GM18907 (cell line): Measurements from ENCODE around the gene KCTD18.

Experiments used
- ATAC-seq: cut with Tn5 transposase; IDR thresholded peaks from one replicate; pipeline ENCODE4 v1.9.1; 2021; ENCODE audit warnings: mild to moderate bottlenecking, moderate library complexity; ENCODE audit not compliant: unreplicated experiment

KCTD18 gene

GRCh38 chr2:200488169-200488568 is 21.7 kb downstream of the KCTD18 start:
- no peak for ATAC-seq

- ATAC-seq = no peak
These were observed 23.3 kb downstream of the KCTD18 start for GRCh38 chr2:200486529-200486928.

GRCh38 chr2:200484934-200485333 is 24.9 kb downstream of the KCTD18 start:
- ATAC-seq = no peak

DNA sequence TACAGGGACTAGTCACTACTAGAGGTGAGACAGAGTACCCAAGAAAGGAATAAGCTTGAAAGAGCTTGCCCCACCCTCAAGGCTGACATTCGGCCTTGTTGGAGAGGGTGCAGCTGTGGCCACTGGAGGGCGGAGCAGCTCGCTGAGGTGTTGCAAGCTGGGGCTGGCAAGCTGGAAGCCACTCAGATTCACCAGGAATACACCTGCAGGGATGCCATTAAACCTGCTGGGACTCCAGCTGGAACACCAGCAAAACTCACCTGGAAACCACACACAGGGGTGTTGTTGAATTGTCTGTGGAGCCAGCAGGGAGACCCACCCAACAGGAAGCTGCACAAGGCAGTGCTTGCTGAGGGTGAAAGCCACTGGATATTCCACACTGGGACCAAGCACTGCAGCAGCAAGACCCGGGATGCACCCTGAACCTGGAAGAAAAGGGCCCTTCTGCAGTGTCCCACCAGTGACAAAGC is 26.1 kb downstream of the KCTD18 start:
- ATAC-seq = peak; percentile 66

DNA sequence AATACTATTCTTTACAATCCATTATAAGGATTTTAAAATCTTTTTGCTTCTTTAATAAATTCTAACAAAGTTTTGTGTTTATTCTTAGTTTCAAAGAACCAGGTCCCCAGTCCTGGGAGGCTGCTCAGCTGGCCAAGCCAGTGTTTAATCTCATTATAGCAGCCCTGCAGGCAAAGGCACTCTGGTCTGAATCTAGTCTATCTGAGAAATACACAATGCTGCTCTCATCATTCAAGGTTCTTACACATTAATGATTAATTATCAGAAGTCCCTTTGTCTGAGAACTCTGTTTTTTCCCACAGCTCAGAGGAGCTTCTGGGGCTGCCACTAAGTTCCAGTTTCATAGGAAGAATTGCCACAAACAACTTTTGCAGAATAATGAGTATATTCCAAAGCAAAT is 27.7 kb downstream of the KCTD18 start:
- ATAC-seq = peak; percentile 80

GRCh38 chr2:200479692-200480265 is 30.1 kb downstream of the KCTD18 start:
- no peak for ATAC-seq

GRCh38 chr2:200477667-200478131 is 32.2 kb downstream of the KCTD18 start:
- ATAC-seq = no peak

GRCh38 chr2:200476836-200477235 is 33.0 kb downstream of the KCTD18 start:
- no peak for ATAC-seq

- ATAC-seq = no peak
These were observed 34.1 kb downstream of the KCTD18 start for GRCh38 chr2:200475795-200476194.

DNA sequence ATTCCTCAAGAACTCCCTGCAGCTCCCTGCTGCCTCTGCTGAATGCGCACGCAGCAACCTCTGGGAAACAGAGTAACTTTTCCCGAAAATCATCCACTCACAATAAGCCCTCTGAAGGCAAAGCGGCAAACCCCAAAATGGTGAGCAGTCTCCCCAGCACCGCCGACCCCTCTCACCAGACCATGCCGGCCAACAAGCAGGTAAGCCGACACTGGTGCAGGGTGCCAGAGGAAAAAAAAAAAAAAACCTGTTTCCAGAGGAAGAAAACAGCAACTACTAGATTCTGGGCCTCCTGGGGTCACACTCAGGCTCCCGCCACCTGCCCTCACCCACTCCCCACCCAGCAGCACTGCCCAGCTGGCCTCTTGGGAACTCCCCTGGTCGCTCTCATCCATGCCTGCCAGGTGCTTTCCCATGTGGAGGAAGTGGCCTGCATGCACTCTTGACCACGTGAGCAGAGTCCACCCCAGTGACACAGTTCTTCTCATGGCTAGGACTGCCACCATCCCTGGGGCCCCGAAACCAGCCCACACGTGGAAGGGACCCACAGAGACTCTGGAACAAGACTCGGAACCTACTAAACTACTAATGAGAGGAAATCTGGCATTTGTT is 36.9 kb downstream of the KCTD18 start:
- ATAC-seq = peak; percentile 30

DNA sequence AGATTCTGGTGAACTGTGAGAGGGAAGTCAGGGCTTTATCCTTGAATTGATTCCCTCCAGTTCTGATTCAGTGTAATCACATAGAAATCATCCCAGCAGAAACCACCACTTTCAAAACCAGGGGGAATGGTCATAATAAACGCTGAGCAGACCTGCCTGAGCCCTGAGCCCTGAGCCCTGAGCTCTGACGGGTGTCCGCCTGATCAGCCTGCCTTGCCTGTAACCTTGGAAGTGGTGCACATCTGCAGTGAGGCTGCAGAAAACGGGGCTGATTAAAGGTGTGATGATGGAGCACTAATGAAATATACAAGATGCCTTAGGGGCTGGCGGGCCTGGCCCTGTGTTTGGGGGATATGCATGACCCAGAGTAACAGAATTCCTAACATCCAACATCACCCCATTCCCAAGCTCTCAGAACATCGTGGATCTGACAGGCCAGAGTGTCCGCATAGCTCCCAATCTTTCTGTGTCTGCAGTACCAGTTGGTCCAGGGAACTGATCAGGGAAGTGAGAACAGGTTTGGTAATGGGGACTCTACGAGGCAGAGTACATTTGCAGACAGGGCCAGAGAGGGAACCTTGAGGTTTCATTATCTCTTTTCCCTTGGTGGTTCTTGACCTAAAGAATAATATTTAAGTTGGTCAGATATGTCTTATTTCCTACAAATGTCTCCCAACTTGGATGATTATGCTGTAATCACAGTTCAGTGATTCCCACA is 37.8 kb downstream of the KCTD18 start:
- peak; percentile 23 for ATAC-seq

DNA sequence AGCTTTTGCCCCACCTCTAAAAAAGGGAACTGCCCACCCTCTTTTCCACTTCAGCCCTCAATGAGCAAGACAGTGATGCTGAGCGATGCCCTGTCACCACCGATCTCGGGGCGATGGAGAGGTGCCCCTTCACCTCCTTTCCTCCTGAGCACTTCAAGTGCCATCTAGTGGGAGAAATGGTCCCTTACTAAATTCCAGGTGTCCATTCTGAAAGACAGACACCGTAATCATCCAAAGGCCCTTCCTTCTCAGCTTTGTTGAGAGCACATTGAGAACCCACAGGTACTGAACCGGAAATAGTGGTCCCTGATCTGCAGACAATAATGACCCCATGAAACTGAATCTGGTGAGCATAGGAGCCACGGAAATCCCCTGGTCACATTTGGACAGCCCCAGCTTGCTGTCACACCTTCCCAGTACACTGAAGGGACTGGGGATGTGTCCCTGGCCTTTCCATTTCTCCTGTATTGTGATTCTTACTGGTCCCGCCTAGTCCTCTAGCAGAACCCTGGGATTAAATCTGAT is 38.5 kb downstream of the KCTD18 start:
- peak; percentile 79 for ATAC-seq

DNA sequence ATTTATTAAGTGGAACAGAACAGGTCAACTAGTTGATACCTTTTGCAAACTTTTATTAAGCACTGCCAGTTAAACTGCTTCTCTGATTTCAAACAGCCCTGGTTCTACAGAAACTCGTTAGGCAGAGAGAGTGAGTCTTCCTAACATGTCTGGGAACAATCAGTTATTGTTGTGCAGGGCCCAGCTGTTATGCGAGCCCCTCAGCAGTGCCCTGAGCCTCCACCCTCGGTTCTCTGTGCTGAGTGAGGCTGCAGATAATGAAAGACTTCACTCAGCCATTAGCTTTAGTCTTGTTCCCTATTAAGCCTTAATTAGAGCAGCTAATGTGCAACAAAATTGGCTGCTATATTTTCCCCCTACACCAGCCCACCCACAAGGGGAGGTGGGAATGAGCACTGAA is 39.6 kb downstream of the KCTD18 start:
- ATAC-seq = no peak

DNA sequence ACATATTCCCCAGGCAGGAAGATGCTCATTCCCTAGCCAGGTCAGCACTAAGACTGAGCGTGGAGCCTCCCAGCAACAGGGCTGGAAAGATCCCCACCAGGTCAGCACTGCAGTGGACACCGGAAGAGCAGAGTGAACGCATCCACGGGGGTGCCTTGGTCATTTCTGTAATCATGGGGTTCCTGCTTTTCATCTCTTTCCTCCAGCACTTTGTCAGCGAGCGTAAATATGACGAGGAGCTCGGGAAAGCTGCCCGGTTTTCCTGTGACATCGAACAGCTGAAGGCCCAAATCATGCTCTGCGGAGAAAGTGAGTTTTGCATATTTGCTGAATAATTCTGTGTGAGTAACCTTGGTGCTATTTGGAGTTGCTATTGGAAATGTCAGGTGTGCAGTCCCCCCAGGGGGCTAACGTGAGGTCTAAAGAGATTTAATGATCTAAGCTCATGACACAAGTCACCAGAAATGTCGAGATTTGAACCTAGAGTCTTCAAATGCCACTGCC is 40.1 kb downstream of the KCTD18 start:
- no peak for ATAC-seq

DNA sequence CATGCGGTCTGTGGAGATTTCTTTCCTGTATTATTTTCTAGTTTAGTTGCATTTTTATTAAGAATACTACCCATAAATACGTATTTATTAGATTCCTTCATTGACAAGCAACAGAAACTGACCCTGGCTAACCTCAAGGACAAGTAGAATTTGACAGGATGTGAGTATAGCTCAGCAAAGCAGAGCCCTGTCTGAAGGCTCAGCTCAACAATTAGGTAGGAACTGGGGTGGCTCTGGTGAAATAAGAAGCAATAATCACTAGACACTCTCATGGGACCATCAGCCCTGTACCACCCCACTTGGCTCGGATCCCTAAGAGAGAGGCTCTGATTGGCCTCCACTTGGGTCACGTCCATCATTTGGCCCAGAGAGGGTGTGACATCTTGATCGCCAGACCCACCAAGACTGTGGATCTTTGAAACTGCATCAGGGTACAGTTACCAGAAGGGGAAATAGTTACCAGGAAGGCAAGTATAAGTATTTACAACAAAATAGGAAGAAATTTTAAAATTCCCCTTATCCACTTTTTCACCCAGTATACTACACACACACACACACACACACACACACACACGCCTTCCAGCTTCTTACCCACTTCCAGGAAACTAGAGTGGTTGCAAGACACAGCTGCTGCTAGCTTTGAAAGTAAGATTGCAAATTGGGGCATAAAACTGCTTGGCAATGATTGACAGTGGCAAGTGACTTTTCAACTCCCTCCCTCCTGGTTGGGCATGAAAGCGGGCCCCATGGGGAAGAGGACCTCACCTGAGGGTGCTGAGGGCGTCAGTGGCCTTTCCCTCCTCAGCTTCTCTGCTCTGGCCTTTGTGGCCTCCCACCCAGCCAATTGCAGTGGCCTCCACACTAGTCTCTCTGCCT is 41.8 kb downstream of the KCTD18 start:
- peak; percentile 32 for ATAC-seq

GRCh38 chr2:200466425-200467418 is 43.1 kb downstream of the KCTD18 start:
- ATAC-seq = peak; percentile 28

- ATAC-seq = no peak
These were observed 46.4 kb downstream of the KCTD18 start for GRCh38 chr2:200463452-200463851.

DNA sequence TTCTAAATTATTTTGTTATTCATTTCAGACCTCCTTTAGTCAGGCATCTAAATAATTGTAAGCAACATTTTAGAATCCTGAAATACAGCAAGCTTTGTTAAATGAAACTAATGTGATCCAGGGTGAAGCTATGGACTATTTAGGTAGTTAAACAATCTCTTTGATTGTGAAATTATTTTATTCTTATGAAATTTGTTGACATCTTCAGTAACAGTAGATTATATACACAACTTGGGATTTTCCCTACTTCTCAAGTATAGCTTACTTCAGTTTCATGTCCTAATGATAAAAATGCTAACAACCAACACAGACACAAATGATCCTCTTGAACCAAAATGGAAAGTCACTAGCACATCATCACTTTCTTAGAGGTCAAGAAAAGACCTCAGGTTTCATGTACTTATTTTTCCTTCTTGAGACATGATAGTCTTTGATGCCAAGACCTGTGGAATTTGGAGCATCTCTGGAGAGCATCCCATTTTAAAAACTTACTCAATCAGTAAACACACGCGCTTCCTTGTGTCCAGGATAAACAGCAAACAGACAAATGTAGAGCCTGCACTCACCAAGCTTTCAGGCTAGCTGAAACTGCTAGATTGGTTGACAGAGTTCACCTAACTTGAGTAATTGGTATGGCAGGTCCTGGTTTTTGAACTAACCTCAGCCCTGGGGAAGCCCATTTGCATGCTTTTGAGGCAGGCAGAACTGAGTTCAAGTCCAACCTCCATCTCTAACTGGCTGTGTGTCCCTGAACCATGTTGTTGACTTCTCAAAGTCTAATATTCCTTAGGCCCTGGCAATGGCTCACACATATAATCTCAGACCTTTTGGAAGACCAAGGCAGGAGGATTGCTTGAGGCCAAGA is 47.8 kb downstream of the KCTD18 start:
- ATAC-seq = no peak

DNA sequence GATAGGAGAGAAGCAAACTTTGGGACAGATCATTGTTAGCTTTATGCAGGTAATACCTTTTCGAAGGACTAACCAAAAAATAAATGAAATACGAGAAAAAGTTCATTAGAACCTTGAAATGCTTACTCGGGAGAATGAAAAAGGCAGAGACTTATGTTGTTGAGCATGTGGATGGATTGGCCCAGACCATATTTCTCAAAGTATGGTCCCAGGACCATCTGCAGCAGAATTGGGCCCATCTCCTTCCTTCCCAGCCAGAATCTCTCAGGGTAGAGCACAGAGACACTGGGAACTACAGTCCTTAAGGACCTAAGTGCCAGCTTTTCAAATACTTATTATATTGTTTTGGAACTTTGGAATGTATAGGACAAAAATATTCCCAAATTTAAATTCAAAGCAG is 50.8 kb downstream of the KCTD18 start:
- no peak for ATAC-seq
